Hematopoietic multipotent progenitor cell treated with erythropoietin and hydrocortisone succinate and interleukin-3 and kit ligand, for 4 days (in vitro differentiated cells): ENCODE measurements around the gene ADAMTS17.

Experiments
- DNase-seq: peaks from one replicate; pipeline ENCODE4 v3.0.0-alpha.2; 2015

The ADAMTS17 gene

DNA sequence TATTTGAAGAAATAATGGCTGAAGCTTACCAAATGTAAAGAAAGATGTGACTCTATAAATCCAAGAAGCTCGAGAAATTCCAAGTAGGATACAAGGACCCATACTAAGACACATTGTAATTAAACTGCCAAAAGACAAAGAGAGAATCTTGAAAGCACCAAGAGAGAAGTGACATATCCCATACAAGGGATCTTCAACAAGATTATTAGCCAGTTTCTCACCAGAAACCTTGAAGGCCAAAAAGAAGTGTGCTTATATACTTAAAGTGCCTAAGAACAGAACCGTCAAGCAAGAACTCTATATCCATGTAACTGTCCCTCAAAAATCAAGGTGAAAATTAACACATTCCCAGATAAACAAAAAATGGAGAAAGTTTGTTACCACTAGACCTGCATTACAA, 220.5 kb downstream of the ADAMTS17 start:
- DNase-seq, result no peak

- no peak for DNase-seq
These were observed 221.7 kb downstream of the ADAMTS17 start for GRCh38 chr15:100120111-100120510.

DNA sequence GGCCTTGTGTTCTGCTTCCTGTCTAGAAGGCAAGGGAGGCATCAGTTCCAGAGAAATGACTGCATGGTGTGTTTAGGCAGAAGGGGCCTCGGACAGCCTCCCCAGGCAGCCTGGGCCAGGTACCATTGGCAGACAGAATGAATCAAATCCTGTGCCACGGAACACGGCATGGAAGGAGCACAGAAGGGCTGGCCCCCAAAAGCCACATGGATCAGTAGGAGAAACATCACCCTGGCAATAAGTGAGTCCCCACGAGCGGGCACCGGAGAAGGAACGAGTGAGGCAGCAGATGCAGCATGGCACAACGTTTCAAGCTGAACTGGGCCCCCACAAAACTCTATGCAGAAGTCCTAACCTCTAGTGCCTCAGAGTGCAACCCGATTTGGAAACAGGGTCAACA, 223.2 kb downstream of the ADAMTS17 start:
- no peak for DNase-seq

DNA sequence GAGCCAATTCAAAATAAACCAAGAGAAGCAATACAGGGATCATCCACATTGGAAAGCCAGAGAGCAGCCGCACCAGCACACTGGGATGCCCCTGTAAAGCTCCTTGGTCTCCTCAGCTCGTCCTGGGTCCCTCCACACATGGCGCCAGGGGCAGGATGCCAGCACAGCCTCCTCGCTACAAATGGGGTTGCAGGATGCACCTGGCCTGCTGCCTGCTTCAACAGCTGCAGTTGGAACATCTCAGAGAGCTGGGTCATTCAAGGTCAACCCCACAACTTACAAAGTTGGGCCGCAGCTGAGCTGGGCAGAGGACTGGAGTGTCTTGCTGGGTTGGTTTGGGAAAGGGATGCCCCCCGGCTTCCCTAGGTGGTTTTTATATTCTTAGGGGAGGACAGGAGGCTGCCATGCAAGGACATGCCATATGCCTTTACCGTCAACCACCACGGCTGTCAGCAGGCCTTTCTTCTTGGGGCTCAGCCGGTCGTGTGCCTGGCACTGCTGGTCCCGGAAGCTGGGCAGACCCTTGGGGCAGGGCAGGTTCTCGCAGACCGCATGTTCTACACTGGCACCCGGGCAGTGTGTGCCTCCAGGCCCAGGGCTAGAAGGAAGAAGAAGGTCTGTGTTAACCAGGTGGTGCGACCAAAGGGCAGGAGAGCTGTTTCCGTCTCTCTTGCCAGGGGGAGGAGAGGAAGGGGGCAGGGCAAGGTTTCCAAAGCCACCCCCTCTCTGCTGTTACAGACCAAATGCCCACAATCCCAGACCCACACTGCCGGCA, 225.2 kb downstream of the ADAMTS17 start:
- DNase-seq, result no peak

GRCh38 chr15:100115711-100116090, 226.1 kb downstream of the ADAMTS17 start:
- DNase-seq, result no peak

DNA sequence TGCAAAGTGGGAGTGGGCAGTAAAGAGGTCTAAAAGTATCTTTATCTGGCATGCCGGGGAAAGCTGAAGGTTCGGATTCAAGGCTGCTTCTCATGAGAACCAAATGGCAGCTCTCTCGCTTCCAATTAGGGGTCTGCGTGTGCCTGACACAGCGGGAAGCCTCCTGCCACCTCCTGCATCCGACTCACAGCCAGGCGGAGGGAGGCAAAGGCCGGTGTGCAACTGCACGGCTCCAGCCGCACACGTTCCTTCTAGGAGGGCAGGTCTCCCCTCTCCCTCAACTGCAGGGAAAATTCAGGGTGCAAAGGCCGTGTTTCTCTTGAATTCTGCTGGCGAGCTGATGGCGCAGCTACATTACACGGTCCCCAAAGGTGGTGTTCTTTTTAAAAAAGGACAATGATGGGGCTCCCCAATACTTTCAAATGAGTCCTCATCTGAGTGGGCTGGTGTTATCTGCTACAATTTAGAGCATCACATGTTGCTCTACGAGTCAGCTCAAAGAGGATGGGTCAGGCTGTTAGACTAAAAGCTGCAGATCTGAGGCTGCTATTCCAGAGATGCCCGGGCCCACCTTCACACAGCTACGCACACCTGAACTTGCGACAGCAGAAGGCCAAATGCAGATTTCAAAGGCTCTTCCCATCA, 226.6 kb downstream of the ADAMTS17 start:
- no peak for DNase-seq

- no peak for DNase-seq
These were observed 227.2 kb downstream of the ADAMTS17 start for GRCh38 chr15:100114571-100114970.

DNA sequence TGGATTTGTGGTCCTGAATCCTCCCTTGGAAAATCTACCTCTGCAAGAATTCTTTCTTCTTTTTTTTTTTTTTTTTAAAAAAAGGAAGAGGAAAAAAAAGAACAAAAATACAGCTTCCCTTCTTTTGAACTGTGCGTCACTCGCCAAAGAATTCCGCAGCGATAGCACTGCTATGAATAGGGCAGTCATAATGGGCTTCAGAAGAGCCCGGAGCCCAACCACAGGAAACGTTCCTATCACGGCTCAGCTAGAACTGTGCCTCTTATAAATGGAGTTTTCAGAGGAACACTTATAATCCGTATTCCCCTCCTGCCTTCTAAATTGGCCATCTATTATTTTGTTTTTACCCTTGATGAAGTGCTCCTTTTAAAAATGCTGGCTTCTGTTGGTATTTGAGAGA, 227.7 kb downstream of the ADAMTS17 start:
- peak; percentile 5 for DNase-seq

- DNase-seq, result no peak
These were observed 228.3 kb downstream of the ADAMTS17 start for GRCh38 chr15:100113351-100114080.

GRCh38 chr15:100112636-100113305, 229.0 kb downstream of the ADAMTS17 start:
- DNase-seq, result no peak

- DNase-seq, result no peak
These were observed 229.7 kb downstream of the ADAMTS17 start for GRCh38 chr15:100112061-100112420.

DNA sequence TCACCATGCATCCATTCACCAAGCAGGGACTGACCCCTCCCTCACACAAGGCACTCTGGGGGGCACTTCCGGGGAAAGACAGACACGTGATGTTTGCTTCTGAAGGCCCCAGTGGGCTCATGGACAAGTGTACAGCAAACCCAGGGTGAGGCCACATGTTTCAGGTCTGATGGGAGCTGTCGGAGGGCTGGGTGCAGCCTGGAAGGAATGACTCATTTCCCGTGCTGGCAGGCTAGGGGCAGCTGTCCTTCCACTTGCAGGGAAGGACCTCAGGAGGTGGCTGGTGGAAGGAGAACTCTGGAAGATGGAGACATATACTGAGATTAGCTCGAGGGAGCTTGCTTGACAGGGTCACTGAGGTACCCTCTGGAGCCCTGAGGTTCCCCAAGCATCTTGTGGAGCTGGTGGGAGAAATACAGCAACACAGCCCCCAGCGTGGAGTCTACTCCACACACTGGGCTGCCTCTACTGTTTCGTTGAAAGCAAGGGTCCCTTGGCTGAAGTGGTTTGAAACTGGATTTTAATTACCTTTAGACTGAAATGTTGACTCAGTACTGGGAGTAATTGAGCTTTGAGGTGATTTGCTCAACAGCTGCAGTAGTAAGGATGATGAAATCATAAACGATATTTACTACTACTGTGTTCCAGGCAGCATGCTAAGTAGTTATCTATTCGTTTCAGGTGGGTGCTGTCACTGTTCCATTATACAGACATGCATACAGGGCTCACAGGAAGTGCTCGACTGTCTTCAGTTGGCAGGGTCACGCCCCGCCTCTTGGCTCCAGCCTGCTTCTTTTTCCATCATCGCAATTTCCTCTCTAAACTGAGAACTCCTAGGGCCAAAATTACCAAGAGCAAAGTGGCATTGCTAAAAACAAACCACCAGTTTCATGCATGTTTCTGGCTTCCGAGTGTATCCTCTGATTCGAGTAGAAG, 230.4 kb downstream of the ADAMTS17 start:
- DNase-seq, result no peak

GRCh38 chr15:100109486-100110035, 232.2 kb downstream of the ADAMTS17 start:
- no peak for DNase-seq

DNA sequence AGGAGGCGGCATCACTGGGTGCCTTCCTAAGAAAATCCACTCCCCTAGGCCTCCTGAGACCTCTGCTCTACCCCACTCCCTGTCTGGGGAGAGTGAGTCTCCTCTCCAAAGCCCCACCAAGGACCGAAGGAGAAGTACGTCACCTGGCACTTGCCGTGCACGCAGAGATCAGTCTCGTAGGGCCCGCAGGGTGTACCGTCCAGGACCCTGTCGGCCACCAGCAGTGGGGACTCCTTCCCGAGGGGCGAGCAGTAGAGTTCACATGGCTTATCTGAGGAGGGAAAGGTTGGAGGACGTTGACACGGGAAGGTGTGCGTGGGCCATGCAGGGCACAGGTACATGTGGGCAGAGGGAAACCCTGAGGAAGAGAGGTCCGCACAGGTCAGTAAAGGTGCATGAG, 232.9 kb downstream of the ADAMTS17 start:
- DNase-seq, result no peak

- DNase-seq, result no peak
These were observed 233.4 kb downstream of the ADAMTS17 start for GRCh38 chr15:100108346-100108745.

GRCh38 chr15:100107606-100108225, 234.1 kb downstream of the ADAMTS17 start:
- no peak for DNase-seq

DNA sequence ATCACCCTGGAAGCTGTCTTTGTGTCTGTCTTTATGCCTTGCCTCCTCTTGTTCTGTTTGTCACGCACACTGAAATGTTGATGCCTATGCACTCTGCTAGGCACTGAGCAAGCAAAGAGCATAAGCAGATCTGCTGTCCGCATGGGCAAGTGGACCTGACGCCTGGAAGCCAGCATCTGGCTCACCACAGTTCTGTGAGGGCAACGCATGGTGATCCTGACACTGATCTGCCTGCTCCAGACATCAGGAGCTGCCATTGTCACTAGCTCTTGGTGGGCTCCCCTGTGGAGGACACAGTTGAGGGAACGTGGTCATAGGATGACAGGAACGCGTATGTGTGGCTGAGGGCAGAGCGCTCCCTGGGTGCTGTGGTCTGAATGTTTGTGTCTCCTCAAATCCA, 234.6 kb downstream of the ADAMTS17 start:
- DNase-seq, result no peak

GRCh38 chr15:100106732-100107131, 235.0 kb downstream of the ADAMTS17 start:
- DNase-seq, result no peak

GRCh38 chr15:100105101-100105500, 236.7 kb downstream of the ADAMTS17 start:
- DNase-seq, result no peak

GRCh38 chr15:100104245-100104644, 237.5 kb downstream of the ADAMTS17 start:
- no peak for DNase-seq

- DNase-seq, result no peak
These were observed 237.9 kb downstream of the ADAMTS17 start for GRCh38 chr15:100103828-100104227.
